Fibroblast of the aortic adventitia (primary cell): ENCODE measurements around the gene TEK. TPM values are rescaled to one million over a fixed set of nuclear protein-coding genes. Genes with fewer than 3 reads are reported as not detected.

Experiments
- DNase-seq: peaks from one replicate; pipeline ENCODE4 v3.0.0-alpha.2; 2010; ENCODE audit warnings: low read depth
- H3K4me3 ChIP-seq: 2 replicates; pipeline ENCODE4 v1.5.1; 2011; ENCODE audit warnings: low read depth, mild to moderate bottlenecking, control low read depth, low read length, moderate library complexity
- total RNA-seq: library from RNA; depleted of rRNA; stranded (reverse); fragments of >200 nt; gene quantifications from 2 replicates; pipeline ENCODE4 v1.2.3, GENCODE V29; 2012; ENCODE audit warnings: low replicate concordance
- TF ChIP-seq, protein P1 (sequence below): IDR thresholded peaks from 2 replicates; pipeline ENCODE4 v1.5.1; 2011; ENCODE audit warnings: mild to moderate bottlenecking, low read length, control low read depth, inconsistent platforms; ENCODE audit not compliant: insufficient read depth

Gene TEK
- total RNA-seq, 1 donor: 1.7 TPM

DNA sequence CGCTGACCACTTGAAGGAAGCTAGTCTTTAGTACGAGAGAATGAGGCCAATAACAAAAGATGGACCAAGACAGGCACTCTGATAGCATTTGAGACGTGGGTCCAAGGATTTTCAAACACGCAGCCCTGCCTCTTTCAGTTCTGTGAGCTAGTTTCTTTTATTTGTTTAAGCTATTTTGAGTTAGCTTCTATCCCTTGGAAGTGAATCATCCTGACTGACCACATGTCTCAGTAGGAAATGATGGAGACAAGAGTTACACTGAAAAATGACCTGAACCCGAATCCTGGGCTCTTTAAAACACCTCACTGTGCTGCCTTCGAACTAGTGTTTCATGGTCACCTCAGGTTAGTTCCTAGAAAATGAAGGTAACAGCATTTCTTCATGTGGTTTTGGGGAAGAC, 9.9 kb downstream of the TEK start:
- DNase-seq: peak; percentile 53
- no peak overlapping the region for H3K4me3 ChIP-seq
- TF ChIP-seq, protein P1, sequence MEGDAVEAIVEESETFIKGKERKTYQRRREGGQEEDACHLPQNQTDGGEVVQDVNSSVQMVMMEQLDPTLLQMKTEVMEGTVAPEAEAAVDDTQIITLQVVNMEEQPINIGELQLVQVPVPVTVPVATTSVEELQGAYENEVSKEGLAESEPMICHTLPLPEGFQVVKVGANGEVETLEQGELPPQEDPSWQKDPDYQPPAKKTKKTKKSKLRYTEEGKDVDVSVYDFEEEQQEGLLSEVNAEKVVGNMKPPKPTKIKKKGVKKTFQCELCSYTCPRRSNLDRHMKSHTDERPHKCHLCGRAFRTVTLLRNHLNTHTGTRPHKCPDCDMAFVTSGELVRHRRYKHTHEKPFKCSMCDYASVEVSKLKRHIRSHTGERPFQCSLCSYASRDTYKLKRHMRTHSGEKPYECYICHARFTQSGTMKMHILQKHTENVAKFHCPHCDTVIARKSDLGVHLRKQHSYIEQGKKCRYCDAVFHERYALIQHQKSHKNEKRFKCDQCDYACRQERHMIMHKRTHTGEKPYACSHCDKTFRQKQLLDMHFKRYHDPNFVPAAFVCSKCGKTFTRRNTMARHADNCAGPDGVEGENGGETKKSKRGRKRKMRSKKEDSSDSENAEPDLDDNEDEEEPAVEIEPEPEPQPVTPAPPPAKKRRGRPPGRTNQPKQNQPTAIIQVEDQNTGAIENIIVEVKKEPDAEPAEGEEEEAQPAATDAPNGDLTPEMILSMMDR: no peak

DNA sequence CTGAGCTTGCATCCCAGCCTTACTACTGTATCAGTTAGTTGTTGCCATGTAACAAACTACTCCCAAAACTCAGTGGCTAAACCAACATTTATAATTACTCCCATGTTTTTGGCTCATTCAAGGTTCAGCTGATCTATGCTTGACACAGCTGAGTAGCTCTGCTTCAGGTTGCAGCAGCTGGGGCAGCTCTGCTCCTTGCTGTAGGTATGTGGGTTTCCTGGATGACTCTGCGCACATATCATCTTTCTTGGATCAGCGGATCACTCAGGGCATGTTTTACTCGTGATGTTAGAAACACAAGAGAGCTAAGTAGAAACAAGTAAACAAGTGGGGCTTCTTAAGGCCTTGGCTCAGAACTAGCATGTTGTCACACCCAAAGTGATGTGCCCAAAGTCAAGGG, 15.1 kb downstream of the TEK start:
- no peak overlapping the region for H3K4me3 ChIP-seq
- DNase-seq: peak; percentile 10
- TF ChIP-seq, protein P1: no peak

DNA sequence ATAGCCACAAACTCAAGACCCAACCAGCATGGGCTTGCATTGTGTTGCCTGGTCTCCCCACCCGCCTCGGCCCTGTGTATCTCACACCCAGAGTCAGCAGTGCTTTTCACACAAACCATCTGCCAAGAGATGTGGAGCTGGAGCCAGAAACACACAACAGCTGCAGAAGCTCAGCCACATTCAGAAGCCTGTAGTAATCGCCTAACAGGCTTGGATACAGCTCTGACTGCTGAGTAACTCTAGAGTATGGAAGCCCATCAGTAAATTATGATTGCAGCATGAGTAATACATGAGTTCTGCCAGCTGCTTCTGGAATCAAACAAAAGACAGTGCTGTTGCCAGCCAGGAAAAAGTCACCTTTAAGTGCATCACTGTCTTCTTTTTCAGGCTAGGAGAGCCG, 16.0 kb downstream of the TEK start:
- DNase-seq: peak; percentile 99
- TF ChIP-seq, protein P1: no peak
- no peak overlapping the region for H3K4me3 ChIP-seq

DNA sequence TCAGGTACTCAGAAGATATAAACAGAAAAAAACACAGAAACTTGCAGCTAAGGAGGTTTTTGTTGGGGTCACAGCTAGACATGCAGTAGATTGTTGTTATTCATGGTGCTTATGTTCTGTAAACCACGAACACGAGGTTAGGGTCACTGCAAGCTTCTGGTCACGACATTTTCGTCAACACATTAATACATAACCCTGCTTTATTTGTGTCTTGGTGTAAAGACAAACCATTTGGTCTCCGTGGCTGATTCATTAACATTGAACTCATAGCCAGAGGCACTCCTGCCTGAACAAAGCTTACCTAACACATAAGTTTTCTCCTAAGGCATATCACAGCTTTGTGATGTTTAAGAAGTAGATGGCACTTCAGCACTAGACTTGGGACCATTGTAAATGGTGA, 16.9 kb downstream of the TEK start:
- peak; percentile 3 for DNase-seq
- no peak overlapping the region for H3K4me3 ChIP-seq
- TF ChIP-seq, protein P1: no peak

DNA sequence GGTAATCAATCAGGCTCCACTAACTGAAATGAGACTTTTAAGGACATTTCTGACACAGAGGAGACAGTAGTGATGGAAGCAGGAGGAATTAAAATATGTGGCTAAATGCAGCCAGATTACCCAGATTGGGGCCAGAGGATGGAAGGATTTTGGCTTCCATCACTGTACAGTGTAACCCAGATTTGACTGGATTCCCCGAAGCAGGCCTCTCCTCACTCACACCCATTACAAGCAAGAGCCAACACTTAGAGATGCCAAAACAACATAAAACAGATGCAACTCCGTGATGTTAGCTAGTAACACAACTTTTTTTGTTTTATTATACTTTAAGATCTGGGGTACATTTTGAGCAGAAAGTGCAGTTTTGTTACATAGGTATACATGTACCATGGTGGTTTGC, 17.6 kb downstream of the TEK start:
- TF ChIP-seq, protein P1: no peak
- H3K4me3 ChIP-seq: no peak overlapping the region
- peak; percentile 41 for DNase-seq

DNA sequence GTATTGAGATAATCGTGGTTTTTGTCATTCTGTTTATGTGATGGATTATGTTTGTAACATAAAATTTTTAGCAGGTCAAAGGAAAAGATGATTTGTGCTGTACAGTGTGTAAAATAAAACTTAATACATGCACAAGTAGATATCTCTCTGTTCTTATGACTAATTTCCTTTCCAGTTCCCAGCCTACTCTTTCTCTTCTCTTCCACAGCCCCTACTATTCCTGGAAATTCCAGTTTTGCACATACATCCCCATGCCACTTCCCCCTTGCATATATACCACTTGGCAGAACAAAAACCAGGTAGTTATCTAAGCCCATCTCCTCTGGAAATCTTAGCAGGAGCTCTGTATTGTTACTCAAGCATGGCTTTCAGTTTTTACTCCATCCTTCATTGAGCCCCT, 20.2 kb downstream of the TEK start:
- TF ChIP-seq, protein P1: no peak
- no peak overlapping the region for H3K4me3 ChIP-seq
- peak; percentile 24 for DNase-seq

DNA sequence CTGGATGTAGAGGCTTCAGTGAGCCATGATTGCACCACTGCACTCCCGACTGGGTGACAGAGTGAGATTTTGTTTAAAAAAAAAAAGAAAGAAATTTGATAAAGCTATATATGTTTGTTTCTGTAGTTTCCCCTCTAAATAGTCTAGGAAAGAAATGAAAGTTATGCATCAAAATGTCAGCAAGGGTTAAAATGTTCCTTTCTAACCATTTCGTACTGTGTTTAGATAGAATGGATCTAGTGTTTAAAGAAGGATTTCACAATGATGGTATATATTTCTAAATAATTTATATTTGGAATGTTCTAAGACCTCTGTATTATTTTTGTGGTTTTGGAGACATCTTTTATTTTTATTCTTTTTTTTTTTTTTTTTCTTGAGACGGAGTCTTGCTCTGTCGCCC, 22.7 kb downstream of the TEK start:
- H3K4me3 ChIP-seq: no peak overlapping the region
- DNase-seq: no peak
- TF ChIP-seq, protein P1: no peak
